HepG2 (cell line): ENCODE data around the gene TMX2. TPM values are rescaled to one million over a fixed set of nuclear protein-coding genes. Genes with fewer than 3 reads are reported as not detected.
A peak's percentile ranks its signal among the peaks of the same experiment; 100 is the strongest.

Source experiments
- ETV5 ChIP-seq: IDR thresholded peaks from 2 replicates; pipeline ENCODE4 v1.6.1; 2018; ENCODE audit warnings: missing biosample characterization, missing genetic modification reagents, inconsistent platforms, borderline replicate concordance
- GTF2F1 ChIP-seq: fragments of 150-350 bp; IDR thresholded peaks from 2 replicates; pipeline ENCODE4 v1.6.1; 2014; ENCODE audit warnings: low read length
- NAIF1 ChIP-seq: sonication (generic); formaldehyde crosslinking; IDR thresholded peaks from 2 replicates; pipeline ENCODE4 v1.5.0; 2020; ENCODE audit warnings: mild to moderate bottlenecking, missing genetic modification reagents, borderline replicate concordance
- RFX1 ChIP-seq: fragments of 450-650 bp; IDR thresholded peaks from 2 replicates; pipeline ENCODE4 v1.6.1; 2017
- SKI ChIP-seq: fragments of 450-650 bp; IDR thresholded peaks from one replicate; pipeline ENCODE4 v1.6.1; 2018; ENCODE audit warnings: mild to moderate bottlenecking; ENCODE audit not compliant: partially characterized antibody
- TP53 ChIP-seq: sonication (generic); formaldehyde crosslinking; conservative IDR thresholded peaks from 2 replicates; pipeline ENCODE4 v1.4.0; 2020; ENCODE audit warnings: missing genetic modification reagents
- ZFP36L2 ChIP-seq: sonication (generic); formaldehyde crosslinking; IDR thresholded peaks from 2 replicates; pipeline ENCODE4 v1.4.0; 2020; ENCODE audit warnings: missing genetic modification reagents
- ZNF383 ChIP-seq: sonication (generic); formaldehyde crosslinking; IDR thresholded peaks from 2 replicates; pipeline ENCODE4 v1.4.0; 2020; ENCODE audit warnings: missing genetic modification reagents, mild to moderate bottlenecking, borderline replicate concordance
- ZNF569 ChIP-seq: sonication (generic); formaldehyde crosslinking; IDR thresholded peaks from 2 replicates; pipeline ENCODE4 v1.5.0; 2020; ENCODE audit warnings: mild to moderate bottlenecking, missing genetic modification reagents, moderate library complexity, borderline replicate concordance
- ZNF790 ChIP-seq: sonication (generic); formaldehyde crosslinking; IDR thresholded peaks from 2 replicates; pipeline ENCODE4 v1.8.0; 2022; ENCODE audit warnings: missing genetic modification reagents, mild to moderate bottlenecking, borderline replicate concordance
- ZSCAN21 ChIP-seq: sonication (generic); formaldehyde crosslinking; IDR thresholded peaks from 2 replicates; pipeline ENCODE4 v1.8.0; 2022; ENCODE audit warnings: mild to moderate bottlenecking, missing genetic modification reagents, moderate library complexity, borderline replicate concordance
- polyA plus RNA-seq, 8 experiments: library from polyadenylated mRNA; depleted of rRNA in 3 of 8; stranded (reverse) in 7 of 8; unstranded in 1 of 8; fragments of >200 nt; fragmentation: Illumina TruSeq in 4 of 8; extraction: Trizol in 4 of 8; gene quantifications; 2 replicates each; pipeline versions ENCODE4 v1.2.1 to v1.2.3, GENCODE V29; 2011 to 2016; ENCODE audit warnings: low read depth in 4 of 8, missing spikeins in 1 of 8, mixed read lengths in 1 of 8; ENCODE audit not compliant: insufficient read depth in 1 of 8
- total RNA-seq, 5 experiments: library from RNA; depleted of rRNA; stranded (reverse); fragments of >200 nt; fragmentation: Illumina TruSeq; extraction: Trizol; gene quantifications; 2 replicates each; pipeline ENCODE4 v1.2.3, GENCODE V29; 2016; ENCODE audit warnings: low read depth in 1 of 5
- TF ChIP-seq, protein P1 (sequence below): sonication (generic); formaldehyde crosslinking; IDR thresholded peaks from 2 replicates; pipeline ENCODE4 v1.8.0; 2022; ENCODE audit warnings: mild to moderate bottlenecking, missing genetic modification reagents
- TF ChIP-seq, protein P2 (sequence below): sonication (generic); formaldehyde crosslinking; IDR thresholded peaks from 2 replicates; pipeline ENCODE4 v1.9.0; 2021; ENCODE audit warnings: missing genetic modification reagents, mild to moderate bottlenecking, borderline replicate concordance
- TF ChIP-seq, protein P3 (sequence below): IDR thresholded peaks from 2 replicates; pipeline ENCODE4 v1.6.1; 2016; ENCODE audit warnings: low read depth
- TF ChIP-seq, protein P4 (sequence below): sonication (generic); formaldehyde crosslinking; IDR thresholded peaks from 2 replicates; pipeline ENCODE4 v1.4.0; 2020; ENCODE audit warnings: missing genetic modification reagents, borderline replicate concordance
- TF ChIP-seq, protein P5 (sequence below): sonication (generic); formaldehyde crosslinking; IDR thresholded peaks from 2 replicates; pipeline ENCODE4 v1.4.0; 2020; ENCODE audit warnings: mild to moderate bottlenecking, missing genetic modification reagents

Gene TMX2
- total and polyA plus RNA-seq, 2 of the 13 experiments (the other 11 are each of a cell fraction or from before 2014, with no cell fraction given): 84.5 to 129 TPM

DNA sequence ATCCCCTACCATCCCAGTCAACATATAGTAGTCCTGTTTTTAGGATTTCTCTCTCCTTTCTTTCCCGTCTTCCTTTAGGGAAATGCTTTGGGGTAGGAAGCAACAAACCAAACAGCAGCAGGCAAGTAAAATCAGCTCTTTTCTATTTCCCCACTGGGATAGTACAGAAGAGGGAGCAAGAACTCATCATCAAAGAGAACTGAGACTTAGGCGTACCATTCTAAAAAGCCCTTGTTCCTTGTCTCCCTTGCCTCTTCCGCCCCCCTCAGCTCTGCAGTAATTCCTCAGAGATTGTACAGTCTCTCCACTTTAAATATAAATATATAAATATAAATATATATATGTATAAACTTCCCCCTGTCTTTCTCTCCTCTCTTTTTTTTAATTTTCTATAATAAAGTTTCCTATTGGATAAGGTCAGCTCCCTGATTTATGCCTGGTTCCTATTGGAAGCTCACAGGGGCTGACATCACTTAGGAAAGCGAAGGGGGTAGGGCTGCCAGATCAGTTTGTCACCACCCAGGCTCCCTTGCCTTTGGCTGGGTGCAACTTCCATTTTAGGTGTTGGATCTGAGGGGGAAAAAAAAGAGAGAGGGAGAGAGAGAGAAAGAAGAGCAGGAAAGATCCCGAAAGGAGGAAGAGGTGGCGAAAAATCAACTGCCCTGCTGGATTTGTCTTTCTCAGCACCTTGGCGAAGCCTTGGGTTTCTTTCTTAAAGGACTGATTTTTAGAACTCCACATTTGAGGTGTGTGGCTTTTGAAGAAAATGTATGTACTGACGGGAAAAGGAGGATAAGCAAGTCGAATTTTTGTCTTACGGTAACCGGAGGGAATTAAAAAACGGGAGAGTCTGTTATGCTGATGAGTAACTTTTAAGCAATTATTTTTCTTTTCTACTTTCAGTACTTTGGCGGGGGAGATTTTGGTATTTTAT, 49.2 kb downstream of the TMX2 start, which contains the start of gene CTNND1 (continued):
- TF ChIP-seq ZFP36L2 (CRISPR knock-in tag) (no peak), SKI (no peak), ZSCAN21 (CRISPR knock-in tag) (no peak), TP53 (no peak), ZNF790 (no peak), NAIF1 (CRISPR knock-in tag) (no peak), ETV5 (CRISPR knock-in tag) (peak; percentile 7; the same call in 1 of the 2 replicates), ZNF383 (CRISPR knock-in tag) (no peak), RFX1 (no peak), ZNF569 (CRISPR knock-in tag) (no peak), GTF2F1 (peak; percentile 61; the same call in 1 of the 2 replicates)
- TF ChIP-seq, protein P1, sequence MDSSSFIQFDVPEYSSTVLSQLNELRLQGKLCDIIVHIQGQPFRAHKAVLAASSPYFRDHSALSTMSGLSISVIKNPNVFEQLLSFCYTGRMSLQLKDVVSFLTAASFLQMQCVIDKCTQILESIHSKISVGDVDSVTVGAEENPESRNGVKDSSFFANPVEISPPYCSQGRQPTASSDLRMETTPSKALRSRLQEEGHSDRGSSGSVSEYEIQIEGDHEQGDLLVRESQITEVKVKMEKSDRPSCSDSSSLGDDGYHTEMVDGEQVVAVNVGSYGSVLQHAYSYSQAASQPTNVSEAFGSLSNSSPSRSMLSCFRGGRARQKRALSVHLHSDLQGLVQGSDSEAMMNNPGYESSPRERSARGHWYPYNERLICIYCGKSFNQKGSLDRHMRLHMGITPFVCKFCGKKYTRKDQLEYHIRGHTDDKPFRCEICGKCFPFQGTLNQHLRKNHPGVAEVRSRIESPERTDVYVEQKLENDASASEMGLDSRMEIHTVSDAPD (CRISPR knock-in tag): 0 out of 2 replicates have a peak, but pooled peaks have one; percentile 49
- TF ChIP-seq, protein P2, sequence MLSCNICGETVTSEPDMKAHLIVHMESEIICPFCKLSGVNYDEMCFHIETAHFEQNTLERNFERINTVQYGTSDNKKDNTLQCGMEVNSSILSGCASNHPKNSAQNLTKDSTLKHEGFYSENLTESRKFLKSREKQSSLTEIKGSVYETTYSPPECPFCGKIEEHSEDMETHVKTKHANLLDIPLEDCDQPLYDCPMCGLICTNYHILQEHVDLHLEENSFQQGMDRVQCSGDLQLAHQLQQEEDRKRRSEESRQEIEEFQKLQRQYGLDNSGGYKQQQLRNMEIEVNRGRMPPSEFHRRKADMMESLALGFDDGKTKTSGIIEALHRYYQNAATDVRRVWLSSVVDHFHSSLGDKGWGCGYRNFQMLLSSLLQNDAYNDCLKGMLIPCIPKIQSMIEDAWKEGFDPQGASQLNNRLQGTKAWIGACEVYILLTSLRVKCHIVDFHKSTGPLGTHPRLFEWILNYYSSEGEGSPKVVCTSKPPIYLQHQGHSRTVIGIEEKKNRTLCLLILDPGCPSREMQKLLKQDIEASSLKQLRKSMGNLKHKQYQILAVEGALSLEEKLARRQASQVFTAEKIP (CRISPR knock-in tag): no peak
- TF ChIP-seq, protein P3, sequence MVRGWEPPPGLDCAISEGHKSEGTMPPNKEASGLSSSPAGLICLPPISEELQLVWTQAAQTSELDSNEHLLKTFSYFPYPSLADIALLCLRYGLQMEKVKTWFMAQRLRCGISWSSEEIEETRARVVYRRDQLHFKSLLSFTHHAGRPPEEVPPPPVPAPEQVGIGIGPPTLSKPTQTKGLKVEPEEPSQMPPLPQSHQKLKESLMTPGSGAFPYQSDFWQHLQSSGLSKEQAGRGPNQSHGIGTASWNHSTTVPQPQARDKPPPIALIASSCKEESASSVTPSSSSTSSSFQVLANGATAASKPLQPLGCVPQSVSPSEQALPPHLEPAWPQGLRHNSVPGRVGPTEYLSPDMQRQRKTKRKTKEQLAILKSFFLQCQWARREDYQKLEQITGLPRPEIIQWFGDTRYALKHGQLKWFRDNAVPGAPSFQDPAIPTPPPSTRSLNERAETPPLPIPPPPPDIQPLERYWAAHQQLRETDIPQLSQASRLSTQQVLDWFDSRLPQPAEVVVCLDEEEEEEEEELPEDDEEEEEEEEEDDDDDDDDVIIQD (CRISPR knock-in tag): 0 out of 2 replicates have a peak, but pooled peaks have one; percentile 49
- TF ChIP-seq, protein P4, sequence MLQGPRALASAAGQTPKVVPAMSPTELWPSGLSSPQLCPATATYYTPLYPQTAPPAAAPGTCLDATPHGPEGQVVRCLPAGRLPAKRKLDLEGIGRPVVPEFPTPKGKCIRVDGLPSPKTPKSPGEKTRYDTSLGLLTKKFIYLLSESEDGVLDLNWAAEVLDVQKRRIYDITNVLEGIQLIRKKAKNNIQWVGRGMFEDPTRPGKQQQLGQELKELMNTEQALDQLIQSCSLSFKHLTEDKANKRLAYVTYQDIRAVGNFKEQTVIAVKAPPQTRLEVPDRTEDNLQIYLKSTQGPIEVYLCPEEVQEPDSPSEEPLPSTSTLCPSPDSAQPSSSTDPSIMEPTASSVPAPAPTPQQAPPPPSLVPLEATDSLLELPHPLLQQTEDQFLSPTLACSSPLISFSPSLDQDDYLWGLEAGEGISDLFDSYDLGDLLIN (CRISPR knock-in tag): no peak
- TF ChIP-seq, protein P5, sequence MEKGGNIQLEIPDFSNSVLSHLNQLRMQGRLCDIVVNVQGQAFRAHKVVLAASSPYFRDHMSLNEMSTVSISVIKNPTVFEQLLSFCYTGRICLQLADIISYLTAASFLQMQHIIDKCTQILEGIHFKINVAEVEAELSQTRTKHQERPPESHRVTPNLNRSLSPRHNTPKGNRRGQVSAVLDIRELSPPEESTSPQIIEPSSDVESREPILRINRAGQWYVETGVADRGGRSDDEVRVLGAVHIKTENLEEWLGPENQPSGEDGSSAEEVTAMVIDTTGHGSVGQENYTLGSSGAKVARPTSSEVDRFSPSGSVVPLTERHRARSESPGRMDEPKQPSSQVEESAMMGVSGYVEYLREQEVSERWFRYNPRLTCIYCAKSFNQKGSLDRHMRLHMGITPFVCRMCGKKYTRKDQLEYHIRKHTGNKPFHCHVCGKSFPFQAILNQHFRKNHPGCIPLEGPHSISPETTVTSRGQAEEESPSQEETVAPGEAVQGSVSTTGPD (CRISPR knock-in tag): no peak
